ENCODE results near the gene INPP5F.

INPP5F gene

DNA sequence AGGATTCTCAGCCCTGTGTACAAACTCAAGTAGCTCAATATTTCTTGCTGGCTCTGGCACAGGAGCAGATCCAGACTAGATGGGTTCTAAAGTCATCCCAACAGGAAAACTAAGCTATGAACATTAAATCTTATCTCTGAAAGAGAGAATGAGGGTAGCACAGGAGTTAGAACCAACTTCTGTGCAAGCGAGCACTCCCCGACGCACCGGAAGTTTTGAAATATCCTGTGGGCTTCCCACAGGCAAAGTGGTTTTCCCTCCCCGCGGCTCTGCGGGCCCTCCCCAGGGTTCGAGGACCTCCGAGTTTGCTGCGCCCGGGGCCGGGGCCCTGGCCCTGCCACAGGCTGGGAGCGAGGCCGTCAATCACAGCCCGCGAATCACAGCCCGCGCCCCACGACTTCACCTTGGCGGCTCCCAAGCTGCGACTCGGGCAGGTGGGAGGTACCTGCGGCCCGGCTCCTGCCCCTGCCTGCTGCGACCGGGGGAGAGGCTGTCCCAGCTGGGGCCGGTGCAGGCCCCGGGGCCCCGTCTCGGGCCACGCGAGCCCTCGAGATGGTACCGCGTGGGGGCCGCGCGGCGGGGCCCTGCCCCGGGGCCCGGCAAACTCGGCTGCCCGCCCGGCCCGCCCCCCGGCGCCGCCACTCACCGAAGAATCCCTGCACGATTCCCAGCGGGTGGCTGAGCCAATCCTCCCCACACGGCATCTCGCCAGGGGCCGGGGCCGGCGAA lies 146.2 kb downstream of the INPP5F start:
- no peak for FAIRE-seq

DNA sequence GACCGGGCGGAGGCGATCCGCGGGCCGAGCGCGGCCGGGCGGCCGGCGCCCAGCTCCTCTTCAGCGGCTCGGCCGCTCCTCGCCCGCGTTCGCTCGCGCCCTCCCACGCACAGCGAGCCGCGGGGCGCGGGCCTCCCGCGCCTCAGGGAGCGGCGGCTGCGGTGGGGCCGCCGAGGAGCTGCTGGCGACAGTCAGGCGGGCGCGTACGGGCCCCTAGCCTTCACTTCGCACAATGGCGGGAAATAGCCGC lies 146.7 kb downstream of the INPP5F start, which contains the start of gene MCMBP:
Gene MCMBP (minus strand): TSS at position 234 of the 250 bp plus-strand sequence. CDS start 259 bp downstream, outside the sequence.
- FAIRE-seq: no peak

DNA sequence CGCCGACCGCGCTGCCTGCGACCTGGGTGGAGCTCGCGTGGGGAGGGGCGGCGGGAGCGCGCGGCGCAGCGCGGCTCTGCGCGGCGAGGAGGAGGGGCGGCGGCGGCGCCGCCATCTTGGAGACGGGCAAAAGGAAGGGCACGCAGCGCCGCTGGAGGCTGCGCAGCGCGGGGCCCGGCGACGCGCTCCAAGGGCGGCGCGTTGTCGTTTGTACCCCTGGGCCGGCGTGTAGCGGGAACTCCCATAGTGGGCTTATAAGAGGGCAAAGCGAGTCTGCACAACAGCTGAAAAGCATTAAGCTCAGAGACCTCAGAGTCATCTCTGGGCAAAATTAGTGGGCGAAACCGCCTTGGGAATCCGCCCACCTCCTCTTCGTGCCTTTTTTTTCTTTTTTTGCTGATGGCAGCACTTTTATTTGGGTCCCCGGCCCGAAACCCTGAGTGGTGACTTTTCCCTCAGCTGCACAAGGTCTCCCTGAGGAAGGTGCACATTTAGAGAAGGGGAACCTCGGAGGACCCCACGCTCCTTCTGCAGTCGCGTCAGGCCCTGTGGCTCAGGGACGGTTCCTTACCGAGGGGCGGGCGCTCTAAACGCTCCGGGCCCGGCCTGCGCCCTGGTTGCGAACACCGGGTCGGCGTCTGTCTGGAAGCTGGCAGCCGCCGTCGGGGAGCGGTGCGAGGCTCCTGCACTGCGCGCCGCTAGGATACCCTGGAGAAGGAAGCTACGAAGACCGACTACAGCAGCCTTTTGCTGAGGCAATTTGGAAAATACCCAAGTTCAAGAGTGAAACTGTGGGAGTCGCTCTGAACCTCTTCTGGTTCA lies 147.2 kb downstream of the INPP5F start:
- no peak for FAIRE-seq

DNA sequence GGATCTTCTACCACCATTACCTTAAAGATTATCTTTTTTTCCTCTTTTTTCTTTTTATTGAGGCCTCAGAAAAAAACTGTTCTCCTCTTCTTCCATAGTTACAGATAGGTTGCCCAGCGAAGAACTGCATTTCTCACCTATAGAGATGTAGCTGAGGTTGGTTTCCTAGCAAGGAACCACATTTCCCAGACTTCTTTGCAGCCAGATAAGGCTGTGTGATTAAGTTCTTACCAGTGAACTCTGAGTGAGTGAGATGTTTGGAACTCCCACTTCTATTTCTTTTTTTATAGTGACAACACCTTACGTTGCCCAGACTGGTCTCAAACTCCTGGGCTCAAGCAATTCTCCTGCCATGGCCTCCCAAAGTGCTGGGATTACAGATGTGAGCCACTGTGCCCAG lies 152.7 kb downstream of the INPP5F start:
- no peak for FAIRE-seq
